PFSK-1 (cell line): Measurements from ENCODE around the gene CLEC3B.

Experiments
- POLR2AphosphoS5 ChIP-seq: IDR thresholded peaks from 2 replicates; pipeline ENCODE4 v1.6.1; 2012; ENCODE audit warnings: low read depth, mild to moderate bottlenecking, control low read depth, low read length, moderate library complexity
- REST ChIP-seq, 2 experiments: IDR thresholded peaks; 2 replicates each; pipeline versions ENCODE4 v1.6.1 to v1.8.0; 2011 to 2012; ENCODE audit warnings: low read depth in 2 of 2, low read length in 2 of 2, control low read depth in 1 of 2, inconsistent platforms in 1 of 2, mild to moderate bottlenecking in 1 of 2, moderate library complexity in 1 of 2; ENCODE audit not compliant: insufficient read depth in 1 of 2
- TAF1 ChIP-seq: IDR thresholded peaks from 2 replicates; pipeline ENCODE4 v1.6.1; 2012; ENCODE audit warnings: low read length, control low read depth, borderline replicate concordance; ENCODE audit not compliant: insufficient read depth

GRCh38 chr3:45075821-45076625 lies 49.9 kb downstream of the CLEC3B start:
- no peak for TF ChIP-seq TAF1
- no peak for TF ChIP-seq REST (IDR thresholded peaks at IDR 0.05; ENCODE audit: insufficient read depth in 1 of 2, low read depth in 2 of 2, low read length in 2 of 2)
- TF ChIP-seq POLR2AphosphoS5, result no peak
